Measurements from ENCODE around the gene PNPLA7.
"Not testable (repeated sequence)": the region's sequence is repeated elsewhere in the genome, so short reads cannot be mapped to it uniquely, and the experiment has no call there.

The PNPLA7 gene

DNA sequence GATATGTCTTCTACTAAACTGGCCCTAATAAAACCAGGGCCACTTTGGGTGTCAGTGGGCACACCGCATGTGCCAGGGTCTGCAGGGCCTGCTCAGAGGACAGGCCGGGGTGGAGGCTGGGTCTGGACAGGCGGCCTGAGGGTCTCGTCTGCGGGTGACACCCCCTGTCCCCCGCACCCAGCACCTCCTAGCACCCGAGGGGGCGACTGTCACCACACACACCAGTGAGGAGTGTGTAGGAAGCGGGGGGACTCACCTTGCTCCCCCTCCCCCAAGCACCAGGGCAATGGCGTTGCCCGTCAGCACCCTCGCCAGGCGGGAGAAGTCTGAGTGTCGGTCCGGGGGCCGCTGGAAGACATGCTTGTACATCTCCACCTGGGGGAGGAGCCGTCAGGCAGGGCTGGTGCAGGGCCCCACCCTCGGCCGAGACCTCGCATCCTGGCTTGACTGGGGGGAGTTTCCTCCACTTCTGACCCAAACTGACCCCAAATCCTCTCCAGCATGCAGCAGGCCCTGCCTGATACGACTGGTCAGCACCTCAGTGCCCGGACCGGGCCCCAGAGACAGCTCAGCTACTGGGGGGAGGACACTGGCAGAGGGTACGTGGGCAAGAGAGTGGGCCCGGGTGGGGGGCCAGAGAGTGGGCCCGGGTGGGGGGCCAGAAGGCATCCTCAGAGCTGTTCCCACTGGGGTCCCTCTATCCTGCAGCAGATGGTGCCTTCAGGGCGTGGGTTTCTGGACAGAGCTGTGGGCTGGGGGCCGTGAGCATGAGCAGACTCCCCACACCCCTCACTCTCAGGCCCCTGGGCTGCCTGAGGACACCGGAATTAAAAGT lies 72.2 kb downstream of the PNPLA7 start:
- DNase-seq, result no peak

DNA sequence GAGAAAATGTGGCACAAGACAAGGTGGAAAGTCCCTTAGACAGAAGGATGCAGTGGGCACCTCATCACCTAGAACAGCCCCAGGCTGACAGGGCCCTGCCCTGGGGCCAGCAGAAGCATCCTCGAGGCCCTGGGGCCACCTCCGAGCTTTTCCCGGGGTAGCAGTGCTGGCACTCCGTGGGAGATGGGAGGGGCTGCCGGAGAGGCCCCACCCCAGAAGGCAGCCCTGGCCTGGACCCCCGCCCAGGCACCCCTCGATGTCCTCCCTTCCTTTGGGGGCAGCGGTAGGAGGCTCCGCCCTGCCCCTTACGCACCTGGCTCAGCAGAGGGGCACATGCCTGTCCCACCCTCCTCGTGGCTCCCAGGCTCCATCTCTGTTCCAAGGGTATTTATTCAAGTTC lies 73.3 kb downstream of the PNPLA7 start:
- DNase-seq, result no peak

GRCh38 chr9:137475666-137476065 lies 74.5 kb downstream of the PNPLA7 start:
- DNase-seq, result no peak

- no peak for DNase-seq
Measured at GRCh38 chr9:137474271-137474670, 75.9 kb downstream of the PNPLA7 start.

DNA sequence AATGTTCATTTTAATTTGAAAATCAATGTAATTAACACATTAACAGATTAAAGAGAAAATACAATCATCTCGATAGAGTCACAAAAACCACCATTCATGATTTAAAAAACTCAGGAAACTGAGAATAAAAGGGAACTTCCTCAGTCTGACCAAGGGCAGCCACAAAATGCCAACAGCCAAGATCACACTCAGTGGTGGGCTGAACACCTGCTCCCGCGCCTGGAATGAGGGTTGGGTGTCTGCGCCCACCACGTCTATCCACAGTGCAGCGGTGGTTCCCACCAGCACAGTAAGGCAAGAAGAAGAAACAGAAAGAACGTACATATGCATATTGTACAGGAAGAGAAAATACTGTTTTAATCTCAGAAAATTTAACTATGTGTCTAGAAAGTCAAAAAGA lies 79.4 kb downstream of the PNPLA7 start:
- DNase-seq, result no peak

DNA sequence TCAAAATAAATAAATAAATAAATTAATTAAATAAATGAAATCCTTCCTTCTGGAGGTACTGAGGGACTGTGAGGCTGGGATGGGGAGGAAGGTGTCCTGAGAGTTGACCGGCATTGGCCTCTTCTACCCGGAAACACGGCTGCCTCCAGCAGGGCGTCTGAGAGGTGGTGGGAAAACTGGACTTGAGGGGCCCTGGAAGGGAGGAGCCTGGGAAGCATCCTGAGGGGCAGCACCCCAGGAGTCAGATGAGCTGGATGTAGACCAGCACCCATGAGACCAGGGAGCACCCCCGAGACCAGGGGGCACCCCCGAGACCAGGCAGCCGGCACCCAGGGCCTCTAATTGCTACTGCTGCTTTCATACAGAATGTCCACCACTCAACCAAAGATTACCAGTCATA lies 82.3 kb downstream of the PNPLA7 start:
- DNase-seq, result no peak

- no peak for DNase-seq
Measured at GRCh38 chr9:137467161-137467581, 83.0 kb downstream of the PNPLA7 start.

GRCh38 chr9:137466389-137467085 lies 83.7 kb downstream of the PNPLA7 start:
- not testable (repeated sequence) for DNase-seq

- no peak for DNase-seq
Measured at GRCh38 chr9:137465720-137466388, 84.3 kb downstream of the PNPLA7 start.

DNA sequence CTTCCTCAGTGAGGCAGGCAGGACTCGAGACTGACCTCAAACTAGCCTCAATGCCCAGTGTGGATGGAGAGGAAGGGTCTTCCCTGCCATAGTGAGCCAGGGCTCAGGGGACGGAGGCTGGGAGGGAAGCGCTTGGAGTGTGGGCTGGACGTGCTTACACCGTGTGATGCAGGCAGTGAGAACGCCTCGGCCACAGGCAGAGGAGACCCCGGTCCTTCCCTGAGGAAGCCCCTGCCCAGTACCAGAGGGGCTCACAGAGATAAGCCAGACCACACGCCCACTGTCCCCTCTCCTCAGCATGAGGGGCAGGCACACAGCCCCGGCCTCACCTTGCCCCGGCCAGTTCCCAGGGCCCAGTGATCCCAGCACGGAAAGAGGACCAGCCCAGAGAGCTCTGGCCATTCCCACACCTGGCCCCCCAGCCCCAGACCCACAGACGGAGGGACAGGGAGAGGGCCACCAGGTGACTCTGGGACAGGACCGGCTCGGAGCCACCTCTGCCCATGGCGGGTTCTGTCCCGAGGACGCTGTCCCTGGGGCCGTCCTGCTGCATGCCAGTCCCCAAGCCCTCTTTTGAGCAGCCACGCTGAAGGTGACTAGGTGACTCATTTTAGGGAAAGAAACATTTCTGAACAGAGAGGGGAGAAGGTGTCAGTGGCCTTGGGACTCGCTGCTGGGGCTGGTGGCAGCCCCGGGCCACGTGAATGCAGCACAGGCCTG lies 85.0 kb downstream of the PNPLA7 start:
- no peak for DNase-seq

GRCh38 chr9:137464291-137464999 lies 85.8 kb downstream of the PNPLA7 start:
- DNase-seq, result no peak

DNA sequence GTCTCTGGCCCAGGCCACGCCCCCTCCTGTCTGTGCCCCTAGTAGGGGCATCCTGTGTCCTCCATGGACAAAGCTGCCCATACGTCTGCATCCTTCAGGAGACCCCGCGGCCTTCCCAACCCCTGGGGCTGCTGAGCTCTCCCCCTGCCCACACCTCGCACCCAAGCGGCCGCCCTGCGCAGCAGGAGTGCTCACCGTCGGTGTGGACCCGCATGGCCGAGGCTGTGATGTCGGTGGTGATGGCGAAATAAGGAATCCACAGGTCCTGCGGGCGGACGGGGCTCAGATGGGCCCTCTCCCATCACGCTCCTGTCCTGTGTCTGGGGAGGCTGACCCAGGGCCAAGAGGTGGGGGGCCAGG lies 86.3 kb downstream of the PNPLA7 start:
- DNase-seq, result no peak

GRCh38 chr9:137462986-137463930 lies 86.9 kb downstream of the PNPLA7 start:
- no peak for DNase-seq

DNA sequence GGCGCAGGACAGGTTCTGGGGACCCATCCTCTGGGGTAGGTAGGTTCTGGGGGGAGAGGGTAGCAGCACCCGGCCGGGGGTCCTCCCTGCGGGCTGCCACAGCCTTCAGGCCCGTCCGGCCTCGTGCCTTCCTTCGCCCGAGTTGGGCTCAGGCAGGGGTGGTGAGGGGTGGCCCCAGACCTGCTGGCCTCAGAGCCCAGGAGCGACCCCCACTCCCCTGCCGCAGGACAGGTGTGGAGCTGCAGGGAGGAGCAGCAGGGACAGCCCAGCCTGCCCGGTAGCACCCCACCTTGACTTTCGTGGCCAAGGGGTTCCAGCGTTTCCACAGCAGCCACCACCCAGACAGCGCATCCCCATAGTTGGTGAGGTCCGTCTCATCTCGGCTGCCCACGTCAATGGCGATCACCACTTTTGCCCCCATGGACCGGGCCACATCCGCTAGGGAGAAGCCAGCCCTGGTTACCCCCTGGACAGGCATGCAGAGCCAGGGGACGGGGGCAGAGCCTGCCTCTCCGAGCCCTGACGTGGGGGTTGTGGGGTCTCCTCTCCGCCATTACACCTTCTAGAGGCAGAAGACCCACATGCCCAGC lies 87.7 kb downstream of the PNPLA7 start:
- no peak for DNase-seq

GRCh38 chr9:137461663-137462395 lies 88.4 kb downstream of the PNPLA7 start:
- peak; percentile 90 for DNase-seq

DNA sequence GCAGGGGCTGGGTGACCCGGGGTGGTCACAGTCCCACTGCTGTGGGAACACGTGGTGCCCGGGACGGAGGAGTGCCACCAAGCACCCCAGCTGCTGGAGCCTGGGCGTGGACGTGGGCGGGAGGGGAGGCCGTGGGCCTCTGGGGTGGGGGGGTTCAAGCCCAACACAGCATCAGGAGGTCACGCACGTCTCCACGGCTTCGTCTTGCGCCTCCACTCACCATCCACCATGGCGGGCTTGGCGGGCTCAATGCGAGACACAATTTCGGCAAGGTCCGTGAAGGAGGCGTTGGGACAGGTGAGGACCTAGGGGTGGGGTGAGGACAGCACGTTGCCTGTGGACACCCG lies 88.9 kb downstream of the PNPLA7 start:
- no peak for DNase-seq

DNA sequence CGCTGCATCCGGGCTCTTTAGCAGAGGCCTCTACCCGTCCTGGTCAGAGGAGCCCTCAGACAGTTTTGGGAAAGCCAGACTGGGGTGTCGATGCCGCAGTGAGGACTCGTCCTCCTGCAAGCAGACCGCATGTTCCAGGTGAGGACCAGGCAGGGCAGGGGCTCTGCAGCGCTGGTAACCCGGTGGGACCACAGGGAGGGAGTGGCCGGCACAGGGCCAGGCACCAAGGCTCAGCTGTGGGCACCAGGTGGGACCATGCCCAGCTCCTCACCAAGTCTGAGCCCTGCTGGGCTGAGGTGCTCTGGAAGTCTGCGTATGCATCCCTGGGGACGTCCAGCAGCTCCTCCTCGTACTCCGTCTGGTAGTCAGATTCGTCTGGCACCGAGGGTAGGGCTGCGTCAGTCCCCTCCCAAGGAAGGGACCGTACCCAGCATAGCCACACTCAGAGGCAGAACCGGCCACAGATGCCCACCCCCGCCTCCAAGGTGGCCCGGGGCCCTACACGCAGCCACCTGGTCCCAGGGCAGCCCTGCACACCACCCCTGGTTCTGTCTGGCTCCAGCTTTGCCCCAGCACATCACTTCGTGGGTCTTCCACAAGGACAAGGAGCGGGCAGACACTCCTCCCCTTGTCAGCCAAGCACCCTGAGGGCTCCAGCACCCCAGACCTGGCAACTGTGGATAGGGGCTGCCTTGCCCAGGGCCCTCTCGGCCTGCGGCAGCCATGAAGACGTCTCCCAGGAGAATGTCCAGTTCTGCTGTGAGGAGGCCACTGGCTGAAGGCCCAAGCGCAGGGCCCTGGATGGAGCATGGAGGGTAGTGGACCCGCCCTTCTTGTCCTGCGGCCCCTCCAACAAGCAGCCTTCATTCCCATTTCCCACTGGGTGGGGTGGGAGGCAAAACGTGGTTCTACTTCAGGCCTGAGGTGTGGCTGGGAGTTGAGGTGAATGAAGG lies 89.6 kb downstream of the PNPLA7 start:
- DNase-seq, result no peak

GRCh38 chr9:137459601-137460362 lies 90.4 kb downstream of the PNPLA7 start:
- DNase-seq, result no peak
